Heart right ventricle (tissue), 16 donors: ENCODE results near the gene RBM46. TPM values are rescaled to one million over a fixed set of nuclear protein-coding genes. Genes with fewer than 3 reads are reported as not detected.
A peak's percentile ranks its signal among the peaks of the same experiment; 100 is the strongest.

Experiments
- ATAC-seq, 8 donors: fragments of 200-7000 bp; cut with Tn5 transposase; one replicate each; pipeline ENCODE4 v1.9.1; 2020; ENCODE audit warnings: mild to moderate bottlenecking in 8 of 8, moderate library complexity in 8 of 8, moderate number of reproducible peaks in 1 of 8
- DNase-seq, 2 donors: peaks; one replicate each; pipeline ENCODE4 v3.0.0-alpha.2; 2020
- H3K27ac ChIP-seq, 10 donors: fragments of 200-600 bp; sonication (generic) in 2 of 10; one replicate each; pipeline versions ENCODE4 v1.5.0 to v1.8.0; 2020 to 2022; ENCODE audit warnings: mild to moderate bottlenecking in 3 of 10
- H3K27me3 ChIP-seq, 7 donors: fragments of 200-600 bp; one replicate each; pipeline ENCODE4 v1.8.0; 2021 to 2022; ENCODE audit warnings: mild to moderate bottlenecking in 2 of 7
- H3K36me3 ChIP-seq, 9 donors: fragments of 200-600 bp; sonication (generic) in 1 of 9; one replicate each; pipeline versions ENCODE4 v1.5.0 to v1.8.0; 2020 to 2022; ENCODE audit warnings: mild to moderate bottlenecking in 2 of 9
- H3K4me1 ChIP-seq, 9 donors: fragments of 200-600 bp; sonication (generic) in 1 of 9; one replicate each; pipeline versions ENCODE4 v1.5.0 to v1.8.0; 2020 to 2022; ENCODE audit warnings: mild to moderate bottlenecking in 4 of 9
- H3K4me3 ChIP-seq, 10 donors: fragments of 200-600 bp; sonication (generic) in 2 of 10; one replicate each; pipeline versions ENCODE4 v1.5.0 to v1.8.0; 2020 to 2022; ENCODE audit warnings: mild to moderate bottlenecking in 7 of 10, moderate library complexity in 2 of 10
- H3K9me3 ChIP-seq, 11 donors: fragments of 200-600 bp in 10 of 11; sonication (generic) in 2 of 11; one replicate each; pipeline versions ENCODE4 v1.5.0 to v1.8.0; 2013 to 2022; ENCODE audit warnings: mild to moderate bottlenecking in 2 of 11, control low read depth in 1 of 11, moderate library complexity in 1 of 11
- CTCF ChIP-seq, 9 donors: fragments of 200-600 bp; sonication (generic) in 2 of 9; IDR thresholded peaks; one replicate each; pipeline versions ENCODE4 v1.5.0 to v1.8.0; 2021 to 2022; ENCODE audit warnings: antibody characterized with exemption in 9 of 9, mild to moderate bottlenecking in 5 of 9, moderate library complexity in 1 of 9
- WGBS, 2 donors: extraction: QIAGEN DNeasy Blood & Tissue Kit; methylation state at CpG; one replicate each; pipeline ENCODE4 v1.1.7; 2013; ENCODE audit warnings: inconsistent platforms in 1 of 2; 5-methylcytosine and 5-hydroxymethylcytosine counted together
- intact Hi-C, 10 donors: fragments of 100-400 bp; cut with DNase I; formaldehyde crosslinking; loops; one replicate each; pipeline versions ENCODE4 v1.11.1 to v1.14.2; 2022
- polyA plus RNA-seq, 2 donors: library from polyadenylated mRNA; stranded (reverse); fragments of 200-250 nt; gene quantifications; one replicate each; pipeline ENCODE4 v1.2.3, GENCODE V29; 2013
- total RNA-seq, 10 donors: library from RNA; stranded (reverse); fragmentation: NEBNext Ultra II Directional in 3 of 10; extraction: Animal tissue kit (Norgen Biotek cat#: 25700) in 3 of 10; gene quantifications; one replicate each; pipeline versions ENCODE4 v1.2.1 to v1.2.4, GENCODE V29; 2021 to 2023
- donor health status: Arrhythmogenic right ventricular cardiomyopathy.
- donor health status: ischemic (EF 13 %, LVEDD 7.1; RV severe dilation, severe dysfunction).
- donor health status: healthy with polysubstance abuse.
- donor health status: DM: no; HTN: yes; CAD: no.
- donor health status: DM: no; HTN: no; CAD: no.
- donor health status: ischemic (EF 25% LVEDD 6.9; RV normal size, moderate dysfunction).
- donor health status: ischemic (EF 25% LVEDD 5.7; RV mildly dilated, moderate dysfunction).
- donor health status: healthy.
- donor health status: DM: yes; HTN: yes; CAD: no.
- donor health status: Ischemic cardiomyopathy.
- donor health status: ischemic (EF 35%, LVEDD 5.7; RV mildly dilated, moderate dysfunction).
- donor health status: nonischemic (EF 11% LVEDD 7.7; RV severe dilation, severe dysfunction).
- donor health status: DM: yes; HTN: yes; CAD: no.
- donor health status: PGD.
- donor health status: ischemic (EF 29% LVEDD 5.4; RV normal size, mild dysfunction).
- donor health status: nonischemic (EF 23%, LVEDD 6.1; RV moderate dilation, normal function).

The RBM46 gene
- total and polyA plus RNA-seq, 12 donors, result not detected

GRCh38 chr4:154807042-154807630 is 26.1 kb downstream of the RBM46 start:
- H3K27ac ChIP-seq, result no peak overlapping the region
- H3K9me3 ChIP-seq, result no peaks in the 10 kb centered on the region
- DNase-seq (no peak), ATAC-seq (no peak)
- no peak overlapping the region for H3K4me3 ChIP-seq
- no peaks in the 10 kb centered on the region for H3K4me1 ChIP-seq
- WGBS, 2 donors, result 27 to 36% methylated on average over 3 of the region's 3 CpGs
- H3K36me3 ChIP-seq, result no peaks in the 10 kb centered on the region
- no peaks in the 10 kb centered on the region for H3K27me3 ChIP-seq
- intact Hi-C loops, result loop anchor here in 2 of 10 donors (2.0 to 10.0 kb wide), 3 partner anchors 548 to 1255 kb away; no protein-coding TSS in a partner anchor
- TF ChIP-seq CTCF (IDR thresholded peaks at IDR 0.05), result peak; percentile 11 to 70 (median 59)

GRCh38 chr4:154818230-154818629 is 37.2 kb downstream of the RBM46 start:
- ATAC-seq (no peak), DNase-seq (no peak)
- Histone ChIP-seq H3K36me3 (no peaks in the 10 kb centered on the region), H3K27me3 (no peaks in the 10 kb centered on the region), H3K27ac (no peak overlapping the region), H3K4me1 (no peaks in the 10 kb centered on the region), H3K9me3 (no peaks in the 10 kb centered on the region), H3K4me3 (no peak overlapping the region)
- intact Hi-C loops, result no loop called here
- TF ChIP-seq CTCF (IDR thresholded peaks at IDR 0.05), result no peak

GRCh38 chr4:154822775-154823174 is 41.7 kb downstream of the RBM46 start:
- DNase-seq (no peak), ATAC-seq (no peak)
- no peak overlapping the region for H3K4me3 ChIP-seq
- H3K4me1 ChIP-seq, result no peaks in the 10 kb centered on the region
- no peaks in the 10 kb centered on the region for H3K9me3 ChIP-seq
- intact Hi-C loops, result no loop called here
- H3K36me3 ChIP-seq, result no peaks in the 10 kb centered on the region
- no peak overlapping the region for H3K27ac ChIP-seq
- no peak for TF ChIP-seq CTCF (IDR thresholded peaks at IDR 0.05)
- no peaks in the 10 kb centered on the region for H3K27me3 ChIP-seq

- no peak for DNase-seq
- 51 to 57% methylated on average over 3 of the region's 3 CpGs for WGBS, 2 donors
- intact Hi-C loops, result no loop called here
- TF ChIP-seq CTCF (IDR thresholded peaks at IDR 0.05), result no peak
- no peak overlapping the region for H3K4me3 ChIP-seq
- no peak overlapping the region for H3K27ac ChIP-seq
- H3K27me3 ChIP-seq, result no peaks in the 10 kb centered on the region
- no peaks in the 10 kb centered on the region for H3K36me3 ChIP-seq
- H3K9me3 ChIP-seq, result peaks cover 0 to 30% (median 0%) of the 10 kb centered on the region in 11 donors
- H3K4me1 ChIP-seq, result no peaks in the 10 kb centered on the region
- ATAC-seq, result no peak
These were observed 55.0 kb downstream of the RBM46 start for GRCh38 chr4:154836030-154836429.
